Activated CD4-positive, alpha-beta memory T cell treated with anti-CD3 and anti-CD28 coated beads for 36 hours (primary cell): ENCODE measurements around the gene BCAP31. TPM values are rescaled to one million over a fixed set of nuclear protein-coding genes. Genes with fewer than 3 reads are reported as not detected.
"Not testable (repeated sequence)": the region's sequence is repeated elsewhere in the genome, so short reads cannot be mapped to it uniquely, and the experiment has no call there.

Source experiments
- CTCF ChIA-PET: fragments of 350-600 bp; sonication (Branson Sonifier 250); formaldehyde crosslinking; loops from one replicate; lab custom pipeline; 2021; ENCODE audit warnings: antibody characterized with exemption, inconsistent platforms; lab: Charles Lee
- POLR2A ChIA-PET: fragments of 350-600 bp; sonication (Branson Sonifier 250); formaldehyde crosslinking; loops from one replicate; lab custom pipeline; 2021; ENCODE audit warnings: antibody characterized with exemption; lab: Charles Lee
- DNase-seq: peaks from one replicate; pipeline ENCODE4 v3.0.0-alpha.2; 2020
- H3K27ac Mint-ChIP-seq: one replicate; pipeline ENCODE4 v1.8.0; 2021; ENCODE audit warnings: mixed read lengths
- H3K27me3 Mint-ChIP-seq: one replicate; pipeline ENCODE4 v1.8.0; 2021; ENCODE audit warnings: mixed read lengths
- H3K36me3 Mint-ChIP-seq: one replicate; pipeline ENCODE4 v1.8.0; 2021; ENCODE audit warnings: mixed read lengths
- H3K4me1 Mint-ChIP-seq: one replicate; pipeline ENCODE4 v1.8.0; 2021; ENCODE audit warnings: low read depth, mixed read lengths
- H3K4me3 Mint-ChIP-seq: one replicate; pipeline ENCODE4 v1.8.0; 2021; ENCODE audit warnings: mild to moderate bottlenecking, mixed read lengths
- H3K9me3 Mint-ChIP-seq: one replicate; pipeline ENCODE4 v1.8.0; 2021; ENCODE audit warnings: mixed read lengths
- intact Hi-C: fragments of 100-400 bp; cut with micrococcal nuclease; formaldehyde crosslinking; loops from one replicate; pipeline ENCODE4 v1.15.1; 2023
- total RNA-seq, 2 experiments: library from RNA; stranded (reverse); gene quantifications; one replicate each; pipeline ENCODE4 v1.2.3, GENCODE V29; 2021

BCAP31 gene
- total RNA-seq, 2 experiments from 2014 or later, result 119 to 121 TPM

- ChIA-PET POLR2A (interaction anchor here (0.6 kb wide), 1 partner anchor 49 kb away, joined by 3 read pairs; no protein-coding TSS in a partner anchor), CTCF (interaction anchor here (0.7 to 1.9 kb wide), 3 partner anchors 20 to 107 kb away, joined by 3 to 10 read pairs (median 6); partner anchors contain the start of genes IDH3G and SSR4)
- intact Hi-C loops, result no loop called here
- H3K36me3 Mint-ChIP-seq, result no peaks in the 10 kb centered on the region
- H3K9me3 Mint-ChIP-seq, result no peaks in the 10 kb centered on the region
- no peak within 1 kb of the TSS for H3K27ac Mint-ChIP-seq
- H3K4me3 Mint-ChIP-seq, result peak within 1 kb of the TSS; percentile 68
- peaks cover 2% of the 10 kb centered on the region for H3K27me3 Mint-ChIP-seq
- DNase-seq, result peak; percentile 48
- H3K4me1 Mint-ChIP-seq, result no peaks in the 10 kb centered on the region
Measured at GRCh38 chrX:153687121-153688039, 36.8 kb downstream of the BCAP31 start, which contains the start of gene SLC6A8. SLC6A8 (plus strand) TSS chrX:153687926; CDS start chrX:153688575, 649 bp downstream.

GRCh38 chrX:153686711-153687110 lies 37.5 kb downstream of the BCAP31 start:
- H3K4me3 Mint-ChIP-seq, result no peak overlapping the region
- ChIA-PET CTCF (interaction anchor here (1.8 to 1.9 kb wide), 2 partner anchors 19 to 22 kb away, joined by 6 to 10 read pairs; no protein-coding TSS in a partner anchor), POLR2A (no interaction called here)
- no peak for DNase-seq
- no peaks in the 10 kb centered on the region for H3K9me3 Mint-ChIP-seq
- intact Hi-C loops, result no loop called here
- peaks cover 2% of the 10 kb centered on the region for H3K27me3 Mint-ChIP-seq
- no peaks in the 10 kb centered on the region for H3K4me1 Mint-ChIP-seq
- no peak overlapping the region for H3K27ac Mint-ChIP-seq
- H3K36me3 Mint-ChIP-seq, result no peaks in the 10 kb centered on the region

DNA sequence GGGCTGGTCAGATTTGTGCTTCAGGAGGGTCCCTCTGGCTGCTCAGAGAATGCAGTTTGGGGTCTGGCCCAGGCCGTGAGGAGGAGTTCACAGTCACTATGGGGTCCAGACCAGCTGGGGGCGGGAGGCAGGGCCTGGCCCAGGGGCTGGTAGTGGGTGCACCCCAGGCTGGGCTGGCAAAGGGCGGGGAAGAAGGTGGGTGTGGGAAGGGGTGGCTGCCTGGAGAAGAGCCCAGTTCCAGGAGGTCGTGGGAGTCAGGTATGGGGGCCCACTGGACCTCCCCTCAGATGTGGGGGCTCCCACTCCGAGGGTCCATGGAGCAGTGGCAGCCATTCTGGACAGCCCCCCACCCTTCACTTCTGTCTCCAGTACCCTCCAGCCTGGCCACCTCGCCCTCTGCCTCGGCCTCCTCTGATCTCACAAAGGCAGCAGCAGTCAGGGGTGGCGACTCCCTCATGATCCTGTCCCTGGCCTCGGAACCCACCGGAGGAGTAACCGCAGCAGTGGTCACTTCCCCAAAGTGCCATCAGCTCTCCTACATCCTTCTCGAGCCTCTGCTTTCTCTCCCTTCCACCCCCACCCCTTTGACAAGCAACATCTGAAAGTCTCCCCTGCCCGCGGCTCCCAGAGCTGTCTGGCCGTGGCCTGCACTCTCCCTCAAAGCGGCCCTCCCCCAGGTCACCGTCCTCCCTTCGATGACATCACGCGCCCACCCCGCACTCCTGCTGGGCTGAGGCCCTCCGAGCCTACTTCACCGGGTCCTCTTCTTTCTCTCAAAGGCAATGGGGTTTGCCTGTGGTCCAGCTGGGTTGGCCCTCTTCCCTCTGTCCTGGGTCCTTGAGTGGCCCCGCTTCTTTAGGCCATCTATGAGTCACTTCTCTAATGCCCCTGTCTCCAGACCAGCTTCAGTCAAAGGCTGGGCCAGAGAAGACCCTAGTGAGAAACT lies 38.2 kb downstream of the BCAP31 start:
- intact Hi-C loops, result no loop called here
- POLR2A ChIA-PET, result no interaction called here
- Mint-ChIP-seq H3K36me3 (no peaks in the 10 kb centered on the region), H3K4me1 (no peaks in the 10 kb centered on the region), H3K9me3 (no peaks in the 10 kb centered on the region), H3K4me3 (no peak overlapping the region), H3K27me3 (peaks cover 2% of the 10 kb centered on the region), H3K27ac (no peak overlapping the region)
- no peak for DNase-seq
- CTCF ChIA-PET, result interaction anchor here (0.9 to 1.9 kb wide), 4 partner anchors 18 to 23 kb away, joined by 4 to 10 read pairs (median 6); no protein-coding TSS in a partner anchor

DNA sequence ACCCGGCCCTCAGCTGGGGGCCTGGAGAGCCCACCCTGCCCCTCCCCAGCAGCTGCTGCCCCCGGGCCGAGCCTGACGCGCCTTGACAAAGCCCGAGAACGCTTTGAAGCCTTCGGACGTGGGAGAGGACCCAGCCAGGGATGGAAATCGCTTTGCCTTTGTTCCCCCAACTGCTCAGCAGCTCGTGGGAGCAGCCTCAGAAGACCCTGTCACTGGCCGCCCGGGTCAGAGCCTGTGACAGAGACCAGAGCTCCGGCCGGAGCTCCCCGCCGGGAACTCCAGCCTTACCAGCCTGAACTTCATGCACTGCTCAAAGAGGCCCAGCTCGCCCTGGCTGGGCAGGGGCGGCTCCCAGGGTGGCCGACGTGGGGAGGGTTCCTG lies 39.0 kb downstream of the BCAP31 start:
- no peak for DNase-seq
- CTCF ChIA-PET, result interaction anchor here (0.9 to 1.5 kb wide), 3 partner anchors 16 to 20 kb away, joined by 4 to 6 read pairs (median 5); no protein-coding TSS in a partner anchor

GRCh38 chrX:153684467-153685155 lies 39.6 kb downstream of the BCAP31 start:
- H3K36me3 Mint-ChIP-seq, result no peaks in the 10 kb centered on the region
- no peaks in the 10 kb centered on the region for H3K9me3 Mint-ChIP-seq
- no peaks in the 10 kb centered on the region for H3K4me1 Mint-ChIP-seq
- peaks cover 2% of the 10 kb centered on the region for H3K27me3 Mint-ChIP-seq
- H3K27ac Mint-ChIP-seq, result no peak overlapping the region
- CTCF ChIA-PET, result interaction anchor here (0.9 to 1.5 kb wide), 4 partner anchors 15 to 75 kb away, joined by 3 to 6 read pairs (median 4); no protein-coding TSS in a partner anchor
- intact Hi-C loops, result no loop called here
- POLR2A ChIA-PET, result no interaction called here
- no peak overlapping the region for H3K4me3 Mint-ChIP-seq
- DNase-seq, result no peak

More for the DNA sequence above, 39.0 kb downstream of the BCAP31 start:
- intact Hi-C loops, result no loop called here
- Mint-ChIP-seq H3K27me3 (peaks cover 4% of the 10 kb centered on the region), H3K27ac (no peak overlapping the region), H3K4me3 (no peak overlapping the region), H3K36me3 (no peaks in the 10 kb centered on the region), H3K9me3 (no peaks in the 10 kb centered on the region), H3K4me1 (no peaks in the 10 kb centered on the region)
- POLR2A ChIA-PET, result no interaction called here

DNA sequence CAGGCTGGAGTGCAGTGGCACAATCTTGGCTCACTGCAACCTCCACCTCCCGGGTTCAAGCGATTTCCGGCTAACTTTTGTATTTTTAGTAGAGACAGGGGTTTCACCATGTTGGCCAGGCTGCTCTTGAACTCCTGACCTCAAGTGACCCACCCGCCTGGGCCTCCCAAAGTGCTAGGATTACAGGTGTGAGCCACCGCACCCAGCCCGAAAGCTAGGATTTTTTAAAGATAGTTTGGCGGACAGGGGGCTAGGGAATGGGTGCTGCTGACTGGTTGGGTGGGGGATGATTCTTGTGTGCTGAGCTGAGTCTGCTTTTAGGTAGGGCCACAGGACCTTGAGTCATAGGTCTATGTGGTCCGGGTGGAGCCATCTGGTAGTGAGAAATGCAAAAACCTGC lies 40.7 kb downstream of the BCAP31 start:
- H3K27ac Mint-ChIP-seq, intact Hi-C loops, H3K27me3 Mint-ChIP-seq, H3K4me1 Mint-ChIP-seq, POLR2A ChIA-PET, H3K4me3 Mint-ChIP-seq, H3K9me3 Mint-ChIP-seq, DNase-seq, H3K36me3 Mint-ChIP-seq: not testable (repeated sequence)
- CTCF ChIA-PET, result interaction anchor here (1.0 to 1.5 kb wide), 2 partner anchors 14 to 74 kb away, joined by 3 to 6 read pairs; no protein-coding TSS in a partner anchor

GRCh38 chrX:153681175-153681574 lies 43.0 kb downstream of the BCAP31 start:
- ChIA-PET POLR2A (no interaction called here), CTCF (no interaction called here)
- no peak overlapping the region for H3K27ac Mint-ChIP-seq
- H3K27me3 Mint-ChIP-seq, result peaks cover 6% of the 10 kb centered on the region
- no peak for DNase-seq
- H3K4me1 Mint-ChIP-seq, result no peaks in the 10 kb centered on the region
- H3K36me3 Mint-ChIP-seq, result no peaks in the 10 kb centered on the region
- no peaks in the 10 kb centered on the region for H3K9me3 Mint-ChIP-seq
- intact Hi-C loops, result no loop called here
- H3K4me3 Mint-ChIP-seq, result no peak overlapping the region

- ChIA-PET CTCF (no interaction called here), POLR2A (no interaction called here)
- Mint-ChIP-seq H3K27me3 (peaks cover 20% of the 10 kb centered on the region), H3K27ac (no peak overlapping the region), H3K36me3 (no peaks in the 10 kb centered on the region), H3K9me3 (no peaks in the 10 kb centered on the region), H3K4me3 (no peak overlapping the region), H3K4me1 (peaks cover 4% of the 10 kb centered on the region)
- intact Hi-C loops, result no loop called here
- DNase-seq, result no peak
Measured at GRCh38 chrX:153674219-153674851, 49.9 kb downstream of the BCAP31 start.

DNA sequence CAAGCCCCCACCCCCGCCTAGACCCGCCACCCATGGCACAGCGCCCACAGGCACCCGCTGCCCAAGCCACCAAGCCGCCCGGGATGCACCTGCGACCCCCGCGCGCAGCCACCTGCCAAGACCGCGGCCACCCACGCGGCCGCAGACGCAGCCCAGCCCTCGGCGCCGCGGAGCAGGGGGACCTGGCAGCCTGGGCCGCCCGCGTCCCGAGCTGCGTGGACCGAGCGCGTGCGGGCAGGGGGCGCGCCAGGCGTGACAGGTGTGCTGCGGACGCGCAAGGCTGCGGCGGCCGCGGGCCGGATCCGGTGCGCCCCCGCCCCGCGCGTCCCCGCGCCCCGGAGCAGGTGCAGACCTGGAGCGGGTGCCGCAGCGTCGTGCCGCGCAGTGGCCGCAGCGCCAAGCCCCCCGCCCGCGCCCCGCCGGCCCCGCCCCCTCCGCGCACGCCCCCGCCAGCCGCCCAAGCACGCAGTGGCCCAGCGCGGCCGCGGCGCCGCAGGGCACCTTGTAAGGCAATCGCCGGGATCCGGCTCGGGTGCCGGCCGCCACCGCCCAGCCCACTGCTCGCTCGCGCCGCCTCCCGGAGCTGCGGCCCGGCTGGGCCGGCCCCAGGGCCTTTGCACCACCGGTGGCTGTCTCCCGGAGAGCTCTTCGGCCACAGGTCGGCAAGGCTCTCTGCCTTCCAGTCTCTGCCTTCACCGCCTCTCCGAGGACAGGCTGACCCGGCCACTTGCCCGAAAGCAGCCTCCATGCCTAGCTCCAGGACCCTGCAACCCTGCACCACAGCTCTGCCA lies 50.6 kb downstream of the BCAP31 start, which contains the start of gene PNCK:
Gene PNCK (minus strand): TSS at position 386 of the 791 bp plus-strand sequence. CDS start 737 bp downstream, outside the sequence.
- Mint-ChIP-seq H3K9me3 (no peaks in the 10 kb centered on the region), H3K27ac (no peak within 1 kb of the TSS), H3K27me3 (peaks cover 20% of the 10 kb centered on the region), H3K4me3 (no peak within 1 kb of the TSS), H3K4me1 (peaks cover 4% of the 10 kb centered on the region), H3K36me3 (no peaks in the 10 kb centered on the region)
- no peak for DNase-seq
- ChIA-PET CTCF (no interaction called here), POLR2A (no interaction called here)
- intact Hi-C loops, result no loop called here

DNA sequence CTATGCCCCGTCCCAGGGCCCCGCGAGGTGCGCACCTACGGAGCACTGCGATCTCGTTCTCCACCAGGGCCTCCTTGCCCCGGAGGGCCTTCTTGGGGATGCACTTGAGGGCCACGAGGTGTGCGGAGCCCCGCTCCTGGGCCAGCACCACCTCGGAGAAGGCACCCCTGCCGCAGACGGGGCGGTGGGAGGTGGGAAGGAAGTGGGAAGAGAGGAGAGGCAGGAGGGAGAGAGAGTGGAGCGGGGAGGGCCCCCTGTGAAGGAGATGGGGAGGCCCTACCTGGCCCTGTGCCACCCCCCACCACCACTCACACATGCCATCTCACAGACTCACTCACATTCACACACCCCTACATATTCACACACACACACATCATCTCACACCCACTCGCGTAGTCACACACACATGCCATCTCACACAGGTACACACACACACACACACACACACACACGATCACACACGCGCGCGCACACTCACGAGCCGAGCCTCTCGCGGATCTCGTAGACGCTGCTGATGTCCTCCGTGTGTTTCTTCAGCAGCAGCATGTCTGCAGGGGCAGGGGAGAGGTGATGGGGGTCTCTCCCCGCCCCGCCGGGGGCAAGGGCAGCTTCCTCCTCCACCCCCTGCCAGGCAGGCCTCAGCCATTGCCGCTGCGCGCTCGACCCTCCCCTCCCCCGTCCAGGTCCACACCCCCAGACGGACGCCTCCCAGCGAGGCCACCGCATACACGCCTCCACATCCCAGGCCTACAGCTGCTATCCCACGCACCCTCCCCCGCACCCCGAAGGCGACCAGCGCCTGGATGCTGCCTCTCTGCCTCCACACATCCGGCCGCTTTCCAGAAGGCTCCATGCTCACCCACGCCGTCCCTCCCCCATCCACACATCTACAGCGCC lies 51.4 kb downstream of the BCAP31 start:
- CTCF ChIA-PET, result no interaction called here
- DNase-seq, result no peak
- POLR2A ChIA-PET, result no interaction called here
- Mint-ChIP-seq H3K4me1 (peaks cover 4% of the 10 kb centered on the region), H3K27ac (no peak overlapping the region), H3K36me3 (no peaks in the 10 kb centered on the region), H3K9me3 (no peaks in the 10 kb centered on the region), H3K27me3 (peaks cover 18% of the 10 kb centered on the region), H3K4me3 (no peak overlapping the region)
- intact Hi-C loops, result no loop called here
